Stimulated activated CD4-positive, alpha-beta T cell treated with anti-CD3 and anti-CD28 coated beads, TNF-alpha, amount 100 ng/mL, for 4 hours (primary cell): ENCODE results near the gene POTEB.
"Not testable (repeated sequence)": the region's sequence is repeated elsewhere in the genome, so short reads cannot be mapped to it uniquely, and the experiment has no call there.

Source experiments
- DNase-seq, 3 experiments: peaks; one replicate each; pipeline ENCODE4 v3.0.0-alpha.2; 2020; ENCODE audit warnings: low read depth in 3 of 3

The POTEB gene

DNA sequence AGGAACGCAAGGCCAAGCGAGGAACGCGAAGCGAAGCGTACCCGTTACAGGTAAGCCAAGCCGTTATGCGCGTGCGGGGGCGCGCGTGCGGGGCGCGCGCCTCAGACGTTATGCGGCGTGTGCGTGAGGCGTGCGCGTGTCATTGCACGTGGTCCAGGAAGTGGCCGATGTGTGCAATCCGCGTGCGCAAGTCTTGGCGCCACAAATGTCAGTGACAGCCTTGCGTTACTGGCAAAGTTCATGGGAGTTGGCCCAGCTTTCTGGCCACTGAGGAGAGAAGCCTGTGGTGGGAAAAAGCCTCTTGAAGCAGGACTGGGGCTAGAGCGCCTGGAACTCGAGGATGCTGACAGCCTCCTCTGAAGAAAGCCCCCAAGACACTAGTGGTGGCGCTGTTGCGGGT, at the start of gene POTEB:
Gene POTEB, minus strand, starts transcription at position 101 of the 400 bp plus-strand sequence. CDS start 489 bp downstream, outside the sequence.
- DNase-seq = not testable (repeated sequence)

DNA sequence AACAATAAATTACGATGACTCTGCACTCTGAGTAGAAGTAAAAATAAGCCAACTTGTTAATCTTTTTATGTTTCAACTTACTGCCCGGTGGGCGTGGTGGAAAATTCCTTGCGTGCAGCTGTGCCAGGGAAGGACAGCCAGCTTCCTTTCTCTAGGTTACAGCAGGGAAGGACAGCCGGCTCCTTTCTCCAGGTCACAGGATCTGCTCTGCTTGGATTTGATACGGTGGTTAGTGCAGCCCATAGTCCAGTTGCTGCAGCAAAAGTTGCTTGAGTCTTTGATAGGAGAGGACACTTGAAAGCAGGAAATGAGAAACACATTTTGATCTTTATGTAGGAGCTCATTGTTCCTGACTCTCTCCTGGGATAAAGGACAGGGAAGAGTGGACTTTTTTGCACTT, 13.4 kb upstream of the POTEB start:
- DNase-seq = not testable (repeated sequence)

DNA sequence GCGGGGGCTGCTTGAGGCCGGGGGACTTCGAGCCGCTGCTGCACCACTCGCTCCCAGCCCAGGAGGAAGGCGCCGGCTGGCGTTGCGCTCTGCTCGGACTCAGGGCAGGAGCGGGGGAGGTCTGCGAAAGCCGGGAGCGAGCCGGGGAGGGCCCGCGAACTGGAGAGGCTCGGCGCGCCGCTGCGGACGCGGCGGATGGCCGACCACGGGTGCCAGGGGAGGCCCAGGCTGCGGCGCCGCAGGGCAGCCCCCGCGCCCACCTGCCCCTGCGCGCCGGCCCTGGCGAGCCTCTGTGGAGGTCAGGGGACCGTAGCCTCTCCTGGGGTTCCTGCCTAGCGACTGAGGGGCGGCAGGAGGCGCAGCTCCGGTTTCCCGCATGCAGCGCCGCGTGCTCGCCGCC, 12.0 kb upstream of the POTEB start:
- DNase-seq = not testable (repeated sequence)

DNA sequence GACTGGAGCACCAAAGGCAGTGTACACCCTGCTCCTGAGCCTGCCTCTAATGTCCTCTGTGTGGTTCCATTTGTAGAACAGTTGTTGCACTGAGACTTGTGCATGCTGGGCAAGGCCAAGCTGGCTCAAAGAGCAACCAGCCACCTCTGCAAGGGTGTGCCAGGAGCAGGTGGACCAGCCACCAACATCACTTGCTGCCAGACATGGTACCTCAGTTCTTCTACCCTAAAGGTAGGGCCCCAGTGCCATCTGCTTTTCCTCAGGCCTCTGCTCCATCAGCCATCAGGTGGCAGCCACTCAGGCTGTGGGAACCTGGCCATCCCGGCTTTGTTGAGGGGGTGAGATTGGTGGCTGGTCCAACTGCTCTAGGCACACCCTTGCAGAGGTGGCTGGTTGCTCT, 38.7 kb downstream of the POTEB start:
- DNase-seq = not testable (repeated sequence)
